Adrenal gland (tissue), 12 donors: ENCODE results near the gene SHLD1. TPM values are rescaled to one million over a fixed set of nuclear protein-coding genes. Genes with fewer than 3 reads are reported as not detected.

Source experiments
- DNase-seq, 7 donors: peaks; one replicate each; pipeline ENCODE4 v3.0.0-alpha.2; 2019 to 2020
- H3K27ac ChIP-seq, 5 donors: fragments of 200-600 bp; sonication (generic) in 4 of 5; 1 replicate in 3 of 5; 2 replicates in 2 of 5; pipeline versions ENCODE4 v1.5.1 to v1.8.0; 2016 to 2020; ENCODE audit warnings: mild to moderate bottlenecking in 1 of 5
- H3K27me3 ChIP-seq: fragments of 200-600 bp; 2 replicates; pipeline ENCODE4 v1.8.0; 2021
- H3K36me3 ChIP-seq, 2 donors: fragments of 200-600 bp; replicated peaks in 1 of 2; 1 replicate in 1 of 2; 2 replicates in 1 of 2; pipeline versions ENCODE4 v1.5.1 to v1.8.0; 2018 to 2022
- H3K4me1 ChIP-seq, 2 donors: fragments of 200-600 bp; replicated peaks in 1 of 2; 1 replicate in 1 of 2; 2 replicates in 1 of 2; pipeline versions ENCODE4 v1.5.1 to v1.8.0; 2018 to 2021
- H3K4me3 ChIP-seq, 4 donors: fragments of 200-600 bp; sonication (generic) in 3 of 4; one replicate each; pipeline ENCODE4 v1.5.1; 2016 to 2018
- H3K9me3 ChIP-seq, 3 donors: fragments of 200-600 bp; sonication (generic) in 1 of 3; replicated peaks in 1 of 3; 1 replicate in 2 of 3; 2 replicates in 1 of 3; pipeline versions ENCODE4 v1.5.1 to v1.8.0; 2016 to 2021
- CTCF ChIP-seq, 6 experiments: fragments of 450-650 bp in 4 of 6; fragments of 200-600 bp in 2 of 6; sonication (generic) in 1 of 6; IDR thresholded peaks; 1 replicate in 5 of 6; 2 replicates in 1 of 6; pipeline versions ENCODE4 v1.5.1 to v1.8.0; 2016 to 2021; ENCODE audit warnings: antibody characterized with exemption in 6 of 6, mild to moderate bottlenecking in 2 of 6, moderate library complexity in 1 of 6
- POLR2A ChIP-seq, 2 donors: fragments of 450-650 bp; IDR thresholded peaks; one replicate each; pipeline ENCODE4 v1.6.1; 2017; ENCODE audit warnings: antibody characterized with exemption in 2 of 2, mild to moderate bottlenecking in 2 of 2, moderate library complexity in 1 of 2
- WGBS, 4 donors: extraction: QIAGEN DNeasy Blood & Tissue Kit in 2 of 4; methylation state at CpG; one replicate each; pipeline versions ENCODE4 v1.1.5 to v1.1.7; 2013 to 2017; 5-methylcytosine and 5-hydroxymethylcytosine counted together
- intact Hi-C, 2 donors: fragments of 100-400 bp; cut with DNase I; formaldehyde crosslinking; loops; one replicate each; pipeline versions ENCODE4 v1.14.1 to v1.15.0; 2022 to 2023
- polyA plus RNA-seq, 3 donors: library from polyadenylated mRNA; stranded (reverse); fragments of 200-250 nt in 2 of 3; fragments of 350-450 nt in 1 of 3; fragmentation: Illumina TruSeq in 1 of 3; extraction: RNeasy Lipid Tissue Mini Kit (QIAGEN cat#74804) in 1 of 3; gene quantifications; one replicate each; pipeline ENCODE4 v1.2.3, GENCODE V29; 2013 to 2014
- total RNA-seq, 9 donors: library from RNA; depleted of rRNA in 4 of 9; stranded (reverse); fragments of >200 nt in 4 of 9; fragments of 120-200 nt in 1 of 9; fragmentation: NEBNext Ultra II Directional in 1 of 9; extraction: Animal tissue kit (Norgen Biotek cat#: 25700) in 1 of 9; gene quantifications; one replicate each; pipeline versions ENCODE4 v1.1.0 to v1.2.4, GENCODE V29; 2013 to 2023
- donor health status: healthy with polysubstance abuse.
- donor health status: Bipolar disorder and iron deficiency.
- donor health status: DM: yes; HTN: yes; CAD: no.
- donor health status: DM: no; HTN: no; CAD: no.
- donor health status: DM: no; HTN: no; CAD: no.
- donor health status: DM: yes; HTN: yes; CAD: no.

The SHLD1 gene
- total and polyA plus RNA-seq, 12 donors = 3.6 to 18.0 (median 13.0) TPM

GRCh38 chr20:5871459-5872410 lies 121.5 kb downstream of the SHLD1 start:
- H3K27me3 ChIP-seq = no peaks in the 10 kb centered on the region
- peak in 1 of 7 donors; percentile 48 for DNase-seq
- H3K4me1 ChIP-seq = peaks cover 0 to 4% of the 10 kb centered on the region in 2 donors
- no peaks in the 10 kb centered on the region for H3K9me3 ChIP-seq
- peak overlapping the region in 1 of 5 donors; percentile 35 for H3K27ac ChIP-seq
- TF ChIP-seq CTCF (IDR thresholded peaks at IDR 0.05) (no peak), POLR2A (IDR thresholded peaks at IDR 0.05) (no peak)
- H3K36me3 ChIP-seq = no peaks in the 10 kb centered on the region
- no peak overlapping the region for H3K4me3 ChIP-seq
- intact Hi-C loops = no loop called here
- WGBS, 4 donors = 73 to 84% (median 81%) methylated on average over 5 to 6 of the region's 6 CpGs

- DNase-seq = no peak
- intact Hi-C loops = no loop called here
- Histone ChIP-seq H3K36me3 (no peaks in the 10 kb centered on the region), H3K4me3 (no peak overlapping the region), H3K9me3 (no peaks in the 10 kb centered on the region), H3K27me3 (no peaks in the 10 kb centered on the region), H3K4me1 (no peaks in the 10 kb centered on the region), H3K27ac (no peak overlapping the region)
- WGBS, 4 donors = 74 to 92% (median 88%) methylated on average over 4 of the region's 4 CpGs
- TF ChIP-seq CTCF (IDR thresholded peaks at IDR 0.05) = no peak
- TF ChIP-seq POLR2A (IDR thresholded peaks at IDR 0.05) = no peak
These were observed 126.9 kb downstream of the SHLD1 start for GRCh38 chr20:5877128-5877527.

GRCh38 chr20:5880326-5880725 lies 130.1 kb downstream of the SHLD1 start:
- WGBS, 4 donors = 84 to 95% (median 93%) methylated on average over 3 of the region's 3 CpGs
- H3K4me1 ChIP-seq = no peaks in the 10 kb centered on the region
- H3K27ac ChIP-seq = no peak overlapping the region
- H3K4me3 ChIP-seq = no peak overlapping the region
- no peaks in the 10 kb centered on the region for H3K27me3 ChIP-seq
- no peak for TF ChIP-seq CTCF (IDR thresholded peaks at IDR 0.05)
- TF ChIP-seq POLR2A (IDR thresholded peaks at IDR 0.05) = no peak
- H3K36me3 ChIP-seq = no peaks in the 10 kb centered on the region
- DNase-seq = no peak
- intact Hi-C loops = no loop called here
- H3K9me3 ChIP-seq = no peaks in the 10 kb centered on the region

- no peaks in the 10 kb centered on the region for H3K27me3 ChIP-seq
- no peaks in the 10 kb centered on the region for H3K36me3 ChIP-seq
- H3K27ac ChIP-seq = no peak overlapping the region
- TF ChIP-seq CTCF (IDR thresholded peaks at IDR 0.05) (no peak), POLR2A (IDR thresholded peaks at IDR 0.05) (no peak)
- intact Hi-C loops = no loop called here
- WGBS, 4 donors = 67 to 76% (median 68%) methylated on average over 5 of the region's 5 CpGs
- DNase-seq = no peak
- H3K4me3 ChIP-seq = no peak overlapping the region
- H3K4me1 ChIP-seq = no peaks in the 10 kb centered on the region
- H3K9me3 ChIP-seq = no peaks in the 10 kb centered on the region
These were observed 131.5 kb downstream of the SHLD1 start for GRCh38 chr20:5881703-5882102.
